HepG2 (cell line): Measurements from ENCODE around the gene SERTAD2. TPM values are rescaled to one million over a fixed set of nuclear protein-coding genes. Genes with fewer than 3 reads are reported as not detected.

Experiments used
- polyA plus RNA-seq, 8 experiments: library from polyadenylated mRNA; depleted of rRNA in 3 of 8; stranded (reverse) in 7 of 8; unstranded in 1 of 8; fragments of >200 nt; fragmentation: Illumina TruSeq in 4 of 8; extraction: Trizol in 4 of 8; gene quantifications; 2 replicates each; pipeline versions ENCODE4 v1.2.1 to v1.2.3, GENCODE V29; 2011 to 2016; ENCODE audit warnings: low read depth in 4 of 8, missing spikeins in 1 of 8, mixed read lengths in 1 of 8; ENCODE audit not compliant: insufficient read depth in 1 of 8
- total RNA-seq, 5 experiments: library from RNA; depleted of rRNA; stranded (reverse); fragments of >200 nt; fragmentation: Illumina TruSeq; extraction: Trizol; gene quantifications; 2 replicates each; pipeline ENCODE4 v1.2.3, GENCODE V29; 2016; ENCODE audit warnings: low read depth in 1 of 5

The SERTAD2 gene
- total and polyA plus RNA-seq, 2 of the 13 experiments (the other 11 are each of a cell fraction or from before 2014, with no cell fraction given) = 6.7 to 22.6 TPM

Other genes with a start within 250 kb of the SERTAD2 start
- 15.4 and 22.6 TPM in 2 replicates for gene LGALSL, start 199.8 kb downstream of the SERTAD2 start, total RNA-seq (2016; rRNA removed; fragmentation: Illumina TruSeq; extraction: Trizol)
- gene LGALSL, start 199.8 kb downstream of the SERTAD2 start, polyA plus RNA-seq (2011; rRNA removed) = 16.2 and 20.0 TPM in 2 replicates
- gene AFTPH, start 129.6 kb downstream of the SERTAD2 start, total RNA-seq (2016; rRNA removed; fragmentation: Illumina TruSeq; extraction: Trizol) = 36.8 and 45.9 TPM in 2 replicates
- 22.6 and 27.5 TPM in 2 replicates for gene AFTPH, start 129.6 kb downstream of the SERTAD2 start, polyA plus RNA-seq (2011; rRNA removed)